Measurements from ENCODE around the gene TFIP11. TPM values are rescaled to one million over a fixed set of nuclear protein-coding genes. Genes with fewer than 3 reads are reported as not detected.

TFIP11 gene
- 49.7 and 55.2 TPM in 2 replicates for total RNA-seq

DNA sequence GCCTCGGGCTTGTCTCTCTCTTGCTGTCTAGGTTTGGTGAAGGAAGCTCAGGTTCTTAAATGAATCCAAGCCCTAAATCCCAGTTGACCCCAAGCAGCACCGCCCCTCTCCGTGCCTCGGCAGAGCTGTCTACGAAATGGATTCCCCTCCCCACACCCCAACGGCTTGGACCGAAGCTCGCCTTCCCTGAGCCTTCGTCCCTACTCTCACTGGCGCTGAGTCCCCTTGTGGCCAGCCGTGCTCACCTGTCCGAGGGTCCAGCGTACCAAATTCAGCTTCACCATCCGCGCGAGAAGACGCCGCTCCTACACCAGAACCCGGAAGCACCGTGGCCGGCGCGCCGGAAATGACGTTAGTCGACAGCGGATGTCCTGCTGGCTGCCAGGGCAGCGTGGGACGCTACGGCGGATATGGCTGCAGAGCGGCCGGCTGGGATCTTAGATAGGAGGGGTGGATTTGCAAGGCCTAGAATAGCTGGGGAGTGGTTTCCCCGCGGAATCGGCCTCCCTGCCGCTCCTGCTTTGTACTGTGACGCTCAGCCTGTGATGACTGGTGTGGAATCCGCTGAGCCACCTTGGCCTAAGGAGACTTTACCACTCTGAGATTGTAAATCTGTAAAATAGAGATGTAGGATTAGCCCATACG lies at the start of gene TFIP11:
Gene TFIP11 (minus strand): TSS at position 325 of the 645 bp plus-strand sequence. CDS start 2,201 bp downstream, outside the sequence.

DNA sequence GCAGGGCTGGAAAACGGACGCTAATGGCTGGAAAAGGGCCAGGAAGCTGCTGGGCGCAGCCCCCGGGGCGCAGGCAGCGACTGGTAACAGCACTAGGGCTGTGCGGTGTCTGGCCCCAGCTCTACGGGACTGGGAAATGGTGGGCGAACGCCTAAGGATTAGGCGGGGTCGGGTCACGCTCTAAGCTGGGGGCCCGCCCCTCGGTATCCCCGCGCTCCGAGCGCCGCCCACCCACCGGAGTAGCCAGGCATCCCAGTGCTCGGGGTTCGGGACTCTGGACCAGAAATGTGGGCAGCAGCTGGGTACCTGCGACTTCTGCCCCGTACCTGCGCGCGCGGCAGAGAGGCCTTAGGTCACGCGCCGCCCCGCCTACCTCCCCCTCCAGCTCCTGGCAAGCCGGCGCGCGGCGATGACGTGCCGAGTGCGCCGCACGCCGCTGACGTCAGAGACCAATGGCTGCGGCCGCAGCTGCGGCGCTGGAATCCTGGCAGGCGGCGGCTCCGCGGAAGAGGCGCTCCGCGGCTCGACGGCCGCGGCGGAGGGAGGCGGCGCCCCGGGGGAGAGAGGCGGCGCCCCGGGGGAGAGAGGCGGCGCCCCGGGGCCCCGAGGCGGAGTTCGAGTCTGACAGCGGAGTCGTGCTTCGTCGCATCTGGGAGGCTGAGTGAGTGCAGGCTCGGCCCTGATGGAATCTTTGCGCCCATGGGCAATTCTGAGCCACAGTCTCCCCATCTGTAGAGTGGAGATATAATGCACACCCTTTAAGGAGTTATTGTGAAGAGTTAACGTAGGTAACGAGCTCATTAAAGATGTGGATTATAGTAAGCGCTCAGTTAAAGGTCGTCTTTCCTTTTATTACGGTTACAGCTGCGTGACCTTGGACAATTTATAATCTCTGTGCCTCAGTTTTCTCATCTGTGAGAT lies 28.6 kb downstream of the TFIP11 start, which contains the start of the genes HPS4 and SRRD:
Gene HPS4 (minus strand): TSS at position 345 of the 921 bp plus-strand sequence. CDS start 2,021 bp downstream, outside the sequence.
Gene SRRD (plus strand): TSS at position 439 of the 921 bp plus-strand sequence. CDS start 14 bp downstream, at position 453.

Other genes starting within 250 kb of the TFIP11 start
- 9.3 and 9.4 TPM in 2 replicates for gene ASPHD2, start 83.2 kb downstream of the TFIP11 start, total RNA-seq
- gene HPS4, start 28.7 kb downstream of the TFIP11 start, total RNA-seq, result 13.0 and 28.9 TPM in 2 replicates
- 19.9 and 24.0 TPM in 2 replicates for gene SRRD, start 28.6 kb downstream of the TFIP11 start, total RNA-seq
- 38.7 and 60.6 TPM in 2 replicates for gene TPST2, start 77.7 kb upstream of the TFIP11 start, total RNA-seq
- gene CRYBB1, start 105.6 kb upstream of the TFIP11 start, total RNA-seq, result not detected in 2 replicates
- gene CRYBA4, start 109.5 kb upstream of the TFIP11 start, total RNA-seq, result not detected in 2 replicates
- 0.32 and 0.46 TPM in 2 replicates for gene MIAT, start 145.1 kb upstream of the TFIP11 start, total RNA-seq